DND-41 (cell line): ENCODE results near the gene CFAP61.

Experiments
- CTCF ChIP-seq: IDR thresholded peaks from 2 replicates; pipeline ENCODE4 v1.5.1; 2012; ENCODE audit warnings: borderline replicate concordance, low read length, moderate library complexity, mild to moderate bottlenecking; ENCODE audit not compliant: poor library complexity, severe bottlenecking; ENCODE audit errors: extremely low read depth
- EZH2 ChIP-seq: IDR thresholded peaks from 3 replicates; pipeline ENCODE4 v1.6.1; 2012; ENCODE audit warnings: borderline replicate concordance, low read depth, mild to moderate bottlenecking, moderate library complexity, low read length, inconsistent platforms; ENCODE audit not compliant: severe bottlenecking

GRCh38 chr20:20017844-20018185 lies 34.5 kb upstream of the CFAP61 start:
- TF ChIP-seq CTCF = no peak
- TF ChIP-seq EZH2 = no peak
